Kidney tubule cell (primary cell): ENCODE results near the gene NSMCE4A.
"Not testable (repeated sequence)": the region's sequence is repeated elsewhere in the genome, so short reads cannot be mapped to it uniquely, and the experiment has no call there.

Experiments used
- DNase-seq: peaks from one replicate; pipeline ENCODE4 v3.0.0-alpha.2; 2018; ENCODE audit warnings: low spot score

NSMCE4A gene

DNA sequence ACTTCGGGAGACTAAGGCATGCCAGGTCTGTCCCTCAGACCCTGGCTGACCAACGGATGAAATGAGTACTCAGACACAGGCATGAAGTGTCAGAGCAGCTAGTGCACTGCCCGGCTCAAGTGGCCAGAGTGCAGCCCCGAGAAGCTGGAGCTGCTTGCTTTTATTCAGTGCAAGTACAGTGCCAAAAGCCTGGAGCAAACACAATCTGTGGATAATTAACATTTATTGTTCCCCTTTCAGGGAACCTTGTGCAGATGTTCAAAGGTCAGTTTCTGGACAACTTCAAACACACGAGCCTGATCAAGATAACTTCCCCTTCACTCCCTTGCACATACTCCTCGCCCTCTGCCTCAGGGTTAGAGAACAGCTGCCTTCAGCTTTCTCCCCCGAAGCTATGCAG, 39.3 kb downstream of the NSMCE4A start:
- DNase-seq = no peak

DNA sequence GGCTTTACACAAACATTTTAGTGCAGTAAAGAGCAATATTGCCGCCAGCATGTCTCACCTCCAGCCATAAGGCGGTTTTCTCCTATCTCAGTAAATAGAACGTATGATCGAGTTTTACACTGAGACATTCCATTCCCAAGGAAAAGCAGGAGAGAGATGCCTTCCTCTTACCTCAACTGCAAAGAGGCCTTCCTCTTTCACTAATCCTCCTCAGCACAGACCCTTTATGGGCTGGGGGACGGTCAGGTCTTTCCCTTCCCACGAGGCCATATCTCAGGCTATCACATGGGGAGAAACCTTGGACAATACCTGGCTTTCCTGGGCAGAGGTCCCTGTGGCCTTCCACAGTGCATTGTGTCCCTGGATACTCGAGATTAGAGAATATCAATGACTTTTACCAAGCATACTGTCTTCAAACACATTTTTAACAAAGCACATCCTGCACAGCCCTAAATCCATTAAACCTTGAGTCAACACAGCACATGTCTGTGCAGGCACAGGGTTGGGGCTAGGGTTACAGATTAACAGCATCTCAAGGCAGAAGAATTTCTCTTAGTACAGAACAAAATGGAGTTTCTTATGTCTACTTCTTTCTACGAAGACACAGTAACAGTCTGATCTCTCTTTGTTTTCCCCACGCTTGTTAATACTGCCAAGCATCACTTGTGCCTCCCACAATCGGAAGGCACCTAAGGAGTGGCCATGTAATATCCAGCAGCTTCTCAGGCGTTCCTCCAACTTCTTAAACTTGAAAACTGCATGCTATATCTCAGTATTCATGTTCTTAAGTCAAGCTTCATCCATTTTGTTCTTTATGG, 44.5 kb downstream of the NSMCE4A start:
- DNase-seq = not testable (repeated sequence)

DNA sequence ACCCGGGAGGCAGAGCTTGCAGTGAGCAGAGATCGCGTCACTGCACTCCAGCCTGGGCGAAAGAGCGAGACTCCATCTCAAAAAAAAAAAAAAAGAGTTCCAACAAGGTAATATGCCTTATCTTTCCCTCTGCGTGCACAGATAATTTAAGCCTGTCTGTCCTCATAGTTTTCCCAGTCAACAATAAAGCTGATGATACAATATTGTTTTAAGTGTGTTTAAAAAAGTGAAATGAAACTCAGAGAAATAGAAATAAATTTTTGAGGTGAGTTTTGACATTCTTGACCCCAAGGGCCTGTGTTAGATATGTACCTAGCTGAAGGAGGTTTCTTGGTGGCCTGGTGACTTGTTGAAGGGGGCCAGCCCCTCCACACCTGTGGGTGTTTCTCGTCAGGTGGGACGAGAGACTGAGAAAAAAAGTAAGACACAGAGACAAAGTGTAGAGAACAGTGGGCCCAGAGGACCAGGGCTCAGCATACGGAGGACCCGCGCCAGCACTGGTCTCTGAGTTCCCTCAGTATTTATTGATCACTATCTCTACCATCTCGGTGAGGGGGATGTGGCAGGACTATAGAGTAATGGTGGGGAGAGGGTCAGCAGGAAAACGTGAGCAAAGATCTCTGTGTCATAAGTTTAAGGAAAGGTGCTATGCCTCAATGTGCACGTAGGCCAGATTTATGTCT, 45.3 kb downstream of the NSMCE4A start:
- DNase-seq = not testable (repeated sequence)

GRCh38 chr10:121928528-121928884, 46.5 kb downstream of the NSMCE4A start:
- DNase-seq = peak; percentile 37

DNA sequence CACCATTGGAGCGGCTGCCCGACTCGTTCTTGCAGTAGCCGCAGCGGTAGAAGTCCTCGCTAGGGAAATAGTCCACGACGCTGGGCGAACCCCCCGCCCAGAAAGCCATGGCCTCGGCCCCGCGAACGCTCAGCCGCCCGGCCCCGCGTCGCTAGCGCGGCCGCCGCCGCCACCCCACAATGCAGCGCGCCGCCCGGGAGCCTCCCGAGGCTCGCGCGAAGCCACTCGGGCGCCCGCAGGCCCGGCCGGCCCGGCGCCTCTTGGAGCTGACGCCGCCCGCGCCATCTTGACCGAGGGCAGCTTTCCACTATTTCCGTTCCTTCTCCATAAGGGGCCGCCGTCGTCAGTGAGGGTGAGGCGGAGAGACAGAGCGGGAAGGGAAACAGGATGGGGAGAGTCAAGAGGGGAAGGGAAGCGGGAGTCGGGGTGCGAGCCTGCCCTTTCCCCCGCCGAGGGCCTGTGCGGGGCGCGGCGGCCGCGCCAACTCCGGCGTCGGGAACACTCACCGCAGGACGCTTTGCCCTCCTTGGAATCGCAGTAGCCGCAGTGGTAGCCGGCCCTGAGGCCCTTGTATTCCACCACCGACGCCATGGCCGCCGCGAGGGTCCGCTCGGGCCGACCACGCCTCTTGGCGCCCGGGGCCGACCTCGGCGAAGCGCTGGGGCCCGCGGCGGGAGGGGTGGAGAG, 47.0 kb downstream of the NSMCE4A start, which contains the start of gene ATE1:
Gene ATE1, minus strand, starts transcription at position 191 of the 687 bp plus-strand sequence. Its CDS starts 82 bp downstream, at position 109.
- peak; percentile 95 for DNase-seq

DNA sequence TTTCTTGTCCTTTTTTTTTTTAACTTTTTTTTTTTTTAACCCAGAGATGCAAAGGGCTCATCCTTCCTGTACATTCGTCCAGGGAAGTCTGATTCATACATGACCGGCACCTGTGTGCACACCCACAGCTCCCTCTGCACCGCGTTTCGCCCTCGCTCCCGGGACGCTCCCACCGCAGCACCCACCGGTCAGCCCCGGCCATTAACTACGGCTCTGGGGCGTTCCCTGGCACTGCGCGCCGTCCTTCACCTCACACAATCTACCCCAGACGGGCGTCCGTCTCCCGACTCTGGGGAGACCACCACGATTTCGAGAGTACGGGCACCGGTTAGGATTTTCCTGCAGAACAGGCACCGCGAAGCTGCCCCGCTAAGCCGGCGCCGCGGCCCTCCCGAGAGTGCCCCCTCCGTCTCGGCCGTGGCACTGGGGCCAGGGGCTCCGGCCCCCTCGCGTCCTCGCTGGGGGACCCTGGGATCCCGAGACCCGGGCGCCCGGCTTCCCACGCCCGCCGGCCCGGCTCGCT, 47.6 kb downstream of the NSMCE4A start:
- peak; percentile 83 for DNase-seq

DNA sequence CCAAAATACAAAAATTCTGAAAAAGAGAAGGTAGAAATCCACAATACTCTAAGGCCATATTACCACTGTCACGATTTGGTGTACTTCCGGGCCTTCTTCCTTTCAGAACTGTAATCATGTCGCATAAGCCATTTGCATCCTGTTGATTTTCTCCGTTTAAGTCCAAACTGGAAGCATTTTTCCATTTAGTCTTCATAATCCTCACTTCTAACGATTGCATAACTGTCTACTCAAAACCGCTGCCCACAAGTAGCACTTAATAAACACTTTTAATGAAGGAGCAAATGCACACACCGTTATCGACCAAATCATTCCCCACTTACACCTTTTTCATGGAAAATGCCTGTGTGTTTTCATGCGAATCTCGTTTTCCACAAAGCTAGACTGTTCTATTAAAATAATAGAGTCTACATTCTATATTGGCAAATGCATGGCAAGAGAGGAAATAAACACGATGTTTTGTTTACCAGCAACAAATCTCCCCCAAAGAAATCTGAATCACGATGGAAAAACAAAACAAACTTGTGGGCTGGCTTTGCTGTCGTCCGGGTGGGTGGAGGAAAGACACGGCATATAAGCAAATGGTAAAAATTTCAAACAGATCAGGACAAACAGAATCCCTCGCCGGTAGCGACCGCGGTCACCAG, 48.2 kb downstream of the NSMCE4A start:
- peak; percentile 16 for DNase-seq

GRCh38 chr10:121926157-121926556, 48.9 kb downstream of the NSMCE4A start:
- DNase-seq = no peak

DNA sequence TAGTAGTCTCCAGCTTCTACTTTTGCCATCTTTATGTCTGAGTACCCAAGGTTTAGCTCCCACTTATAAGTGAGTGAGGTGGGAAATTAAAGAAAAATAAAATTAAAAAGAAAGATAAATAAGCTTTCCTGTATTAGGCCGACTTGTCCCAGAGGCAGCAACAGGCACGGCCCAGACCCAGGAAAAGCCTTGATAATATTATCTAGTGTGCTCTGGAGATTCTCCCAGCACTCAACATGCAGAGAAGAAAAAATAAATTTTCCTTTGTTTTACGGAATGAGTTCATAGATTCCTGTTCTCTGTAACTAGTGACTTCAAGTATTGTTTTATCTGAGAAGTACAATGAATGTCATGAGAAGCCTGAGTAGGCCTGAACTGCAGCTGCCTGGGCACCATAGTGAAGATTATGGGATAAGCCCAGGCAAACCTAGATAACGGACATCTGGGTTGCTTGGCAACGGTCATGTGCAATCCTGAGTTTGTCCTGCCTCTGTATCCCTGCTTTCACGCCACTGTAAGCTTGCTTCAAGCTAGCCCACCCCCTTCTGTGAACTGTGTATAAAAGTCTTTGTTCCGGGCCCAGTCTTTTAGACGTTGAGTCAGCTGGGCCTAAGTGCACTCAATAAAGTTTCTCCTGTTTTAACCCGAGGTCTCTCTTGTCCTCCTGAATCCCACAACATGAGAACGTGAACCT, 53.6 kb downstream of the NSMCE4A start:
- DNase-seq = no peak

- DNase-seq = no peak
These were observed 55.4 kb downstream of the NSMCE4A start for GRCh38 chr10:121919666-121920065.

DNA sequence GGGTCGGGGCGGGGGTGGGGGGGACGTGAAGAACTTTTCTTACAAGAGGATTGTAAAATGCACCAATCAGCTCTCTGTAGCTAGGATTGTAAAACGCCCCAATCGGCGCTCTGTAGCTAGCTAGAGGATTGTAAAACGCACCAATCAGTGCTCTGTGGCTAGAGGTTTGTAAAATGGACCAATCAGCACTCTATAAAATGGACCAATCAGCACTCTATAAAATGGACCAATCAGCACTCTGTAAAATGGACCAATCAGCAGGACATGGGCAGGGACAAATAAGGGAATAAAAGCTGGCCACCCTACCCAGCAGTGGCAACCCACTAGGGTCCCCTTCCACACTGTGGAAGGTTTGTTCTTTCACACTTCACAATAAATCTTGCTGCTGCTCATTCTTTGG, 56.2 kb downstream of the NSMCE4A start:
- not testable (repeated sequence) for DNase-seq

DNA sequence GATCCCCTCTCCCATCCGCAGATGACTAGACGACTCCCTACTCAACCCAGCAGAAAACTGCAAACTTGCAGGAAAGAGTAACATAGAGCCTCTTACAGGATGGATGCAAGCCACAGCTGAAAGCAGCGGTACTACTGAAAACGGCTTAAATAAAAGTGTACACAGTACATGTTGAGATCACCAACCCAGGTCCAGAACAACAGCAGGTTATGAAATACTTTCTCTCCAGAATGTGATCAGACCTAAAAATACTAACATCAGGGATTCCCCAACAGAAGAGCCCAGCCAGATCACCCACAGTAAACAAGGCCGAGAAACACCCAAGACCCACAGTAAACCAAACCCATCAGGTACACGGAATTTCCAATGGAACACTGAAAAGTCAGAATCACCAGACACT, 60.4 kb downstream of the NSMCE4A start:
- DNase-seq = no peak

DNA sequence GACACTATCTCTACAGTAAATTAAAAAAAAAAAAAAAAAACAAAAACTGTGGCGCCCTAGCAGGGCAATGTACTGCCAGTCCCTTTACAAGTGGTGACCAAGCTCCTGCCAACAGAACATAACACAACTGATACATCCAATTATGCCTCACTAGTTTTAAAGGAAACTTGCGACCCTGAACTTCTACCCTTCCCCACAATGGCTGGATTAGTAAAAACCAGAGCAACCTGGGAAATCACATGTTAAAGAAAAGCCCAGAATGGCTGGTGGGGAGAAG, 63.7 kb downstream of the NSMCE4A start:
- DNase-seq = no peak

GRCh38 chr10:121910673-121911420, 64.2 kb downstream of the NSMCE4A start:
- peak; percentile 65 for DNase-seq
